Sigmoid colon (tissue), 4 donors: Measurements from ENCODE around the gene PPP4R2.

Experiments
- EP300 ChIP-seq, 4 donors: sonication (generic); formaldehyde crosslinking; IDR thresholded peaks; one replicate each; pipeline ENCODE4 v1.6.1; 2017; ENCODE audit warnings: antibody characterized with exemption in 4 of 4
- POLR2A ChIP-seq, 2 donors: fragments of 450-650 bp; IDR thresholded peaks; one replicate each; pipeline ENCODE4 v1.6.1; 2016; ENCODE audit warnings: antibody characterized with exemption in 2 of 2, mild to moderate bottlenecking in 2 of 2, moderate library complexity in 2 of 2
- POLR2AphosphoS5 ChIP-seq, 4 donors: sonication (generic); formaldehyde crosslinking; IDR thresholded peaks; one replicate each; pipeline ENCODE4 v1.6.1; 2017; ENCODE audit warnings: antibody characterized with exemption in 4 of 4
- TF ChIP-seq, protein P1 (sequence below), 4 experiments: fragments of 450-650 bp in 3 of 4; fragments of 200-600 bp in 1 of 4; IDR thresholded peaks; one replicate each; pipeline ENCODE4 v1.5.1; 2016 to 2019; ENCODE audit warnings: antibody characterized with exemption in 4 of 4, mild to moderate bottlenecking in 3 of 4, moderate library complexity in 2 of 4

DNA sequence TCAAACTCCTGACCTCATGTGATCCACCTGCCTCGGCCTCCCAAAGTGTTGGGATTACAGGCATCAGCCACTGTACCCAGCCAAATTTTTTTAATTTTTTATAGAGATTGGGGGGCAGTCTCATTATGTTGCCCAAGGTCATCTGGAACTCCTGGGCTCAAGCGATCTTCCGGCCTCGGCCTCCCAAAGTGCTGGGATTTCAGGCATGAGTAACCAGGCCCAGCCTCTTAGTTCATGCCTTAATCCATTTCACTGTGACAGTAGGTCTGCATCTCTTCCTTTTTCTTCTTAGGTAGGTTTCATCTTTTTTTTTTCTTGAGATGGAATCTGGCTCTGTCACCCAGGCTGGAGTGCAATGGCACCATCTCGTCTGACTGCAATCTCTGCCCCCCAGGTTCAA, 37.3 kb upstream of the PPP4R2 start:
- TF ChIP-seq, protein P1, sequence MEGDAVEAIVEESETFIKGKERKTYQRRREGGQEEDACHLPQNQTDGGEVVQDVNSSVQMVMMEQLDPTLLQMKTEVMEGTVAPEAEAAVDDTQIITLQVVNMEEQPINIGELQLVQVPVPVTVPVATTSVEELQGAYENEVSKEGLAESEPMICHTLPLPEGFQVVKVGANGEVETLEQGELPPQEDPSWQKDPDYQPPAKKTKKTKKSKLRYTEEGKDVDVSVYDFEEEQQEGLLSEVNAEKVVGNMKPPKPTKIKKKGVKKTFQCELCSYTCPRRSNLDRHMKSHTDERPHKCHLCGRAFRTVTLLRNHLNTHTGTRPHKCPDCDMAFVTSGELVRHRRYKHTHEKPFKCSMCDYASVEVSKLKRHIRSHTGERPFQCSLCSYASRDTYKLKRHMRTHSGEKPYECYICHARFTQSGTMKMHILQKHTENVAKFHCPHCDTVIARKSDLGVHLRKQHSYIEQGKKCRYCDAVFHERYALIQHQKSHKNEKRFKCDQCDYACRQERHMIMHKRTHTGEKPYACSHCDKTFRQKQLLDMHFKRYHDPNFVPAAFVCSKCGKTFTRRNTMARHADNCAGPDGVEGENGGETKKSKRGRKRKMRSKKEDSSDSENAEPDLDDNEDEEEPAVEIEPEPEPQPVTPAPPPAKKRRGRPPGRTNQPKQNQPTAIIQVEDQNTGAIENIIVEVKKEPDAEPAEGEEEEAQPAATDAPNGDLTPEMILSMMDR (IDR thresholded peaks at IDR 0.05) = no peak
- TF ChIP-seq POLR2AphosphoS5 (IDR thresholded peaks at IDR 0.05) (no peak), EP300 (IDR thresholded peaks at IDR 0.05) (no peak), POLR2A (IDR thresholded peaks at IDR 0.05) (no peak)
